IMR-90 (cell line): ENCODE measurements around the gene PROX2. TPM values are rescaled to one million over a fixed set of nuclear protein-coding genes. Genes with fewer than 3 reads are reported as not detected.

ENCODE experiments used
- ATAC-seq: fragments of 200-7000 bp; cut with Tn5 transposase; 2 replicates; pipeline ENCODE4 v1.9.1; 2020; ENCODE audit warnings: low read depth, mild to moderate bottlenecking, moderate library complexity
- BruUV-seq: library from RNA; stranded (reverse); fragments of 400-500 nt; replicated peaks from 2 replicates; lab custom pipeline; 2021; lab: Mats Ljungman, UMichigan
- CTCF ChIA-PET: fragments of 300-600 bp; formaldehyde crosslinking; extraction: SDS; loops from one replicate; lab custom pipeline; 2021; ENCODE audit warnings: antibody characterized with exemption; lab: Yijun Ruan, JAX
- POLR2A ChIA-PET: fragments of 300-600 bp; sonication (Branson Sonifier 250); formaldehyde crosslinking; loops from one replicate; lab custom pipeline; 2022; ENCODE audit warnings: antibody characterized with exemption; ENCODE audit not compliant: unreplicated experiment; lab: Charles Lee
- DNase-seq: peaks from one replicate; pipeline ENCODE4 v3.0.0; 2013
- H2AFZ ChIP-seq: replicated peaks from 2 replicates; pipeline ENCODE3; 2013; ENCODE audit warnings: low read length, mild to moderate bottlenecking; ENCODE audit not compliant: poor library complexity
- H2AK5ac ChIP-seq: 2 replicates; pipeline ENCODE4 v1.6.1; 2013; ENCODE audit warnings: low read depth, low read length, inconsistent platforms
- H2AK9ac ChIP-seq: replicated peaks from 2 replicates; pipeline ENCODE3; 2013; ENCODE audit warnings: mild to moderate bottlenecking, low read depth, low read length, moderate library complexity; ENCODE audit not compliant: poor library complexity
- H2BK120ac ChIP-seq: 2 replicates; pipeline ENCODE4 v1.6.1; 2013; ENCODE audit warnings: low read depth, low read length, inconsistent platforms
- H2BK15ac ChIP-seq: 3 replicates; pipeline ENCODE4 v1.6.1; 2013; ENCODE audit warnings: low read depth, low read length, inconsistent platforms
- H2BK20ac ChIP-seq: 2 replicates; pipeline ENCODE4 v1.6.1; 2013; ENCODE audit warnings: low read depth, mild to moderate bottlenecking, inconsistent platforms, low read length, moderate library complexity
- H2BK5ac ChIP-seq: 2 replicates; pipeline ENCODE4 v1.6.1; 2013; ENCODE audit warnings: mild to moderate bottlenecking, low read depth, low read length, inconsistent platforms; ENCODE audit not compliant: poor library complexity, severe bottlenecking
- H3K14ac ChIP-seq: replicated peaks from 2 replicates; pipeline ENCODE4 v1.6.1; 2013; ENCODE audit warnings: low read depth, low read length, inconsistent platforms
- H3K18ac ChIP-seq: 2 replicates; pipeline ENCODE4 v1.6.1; 2013; ENCODE audit warnings: low read depth, low read length, control low read depth
- H3K23ac ChIP-seq: 2 replicates; pipeline ENCODE4 v1.6.1; 2013; ENCODE audit warnings: low read depth, low read length, inconsistent platforms
- H3K27ac ChIP-seq: 2 replicates; pipeline ENCODE4 v1.5.1; 2013; ENCODE audit warnings: mild to moderate bottlenecking, control low read depth, low read length; ENCODE audit not compliant: insufficient read depth
- H3K27me3 ChIP-seq: 2 replicates; pipeline ENCODE4 v1.6.1; 2013; ENCODE audit warnings: low read length; ENCODE audit not compliant: control insufficient read depth, insufficient read depth
- H3K36me3 ChIP-seq: 2 replicates; pipeline ENCODE4 v1.6.1; 2013; ENCODE audit warnings: low read length, mixed read lengths; ENCODE audit not compliant: control insufficient read depth, insufficient read depth
- H3K4ac ChIP-seq: 2 replicates; pipeline ENCODE4 v1.6.1; 2013; ENCODE audit warnings: low read depth, low read length, inconsistent platforms
- H3K4me1 ChIP-seq: 2 replicates; pipeline ENCODE4 v1.6.1; 2013; ENCODE audit warnings: low read length, mixed read lengths; ENCODE audit not compliant: control insufficient read depth, insufficient read depth
- H3K4me2 ChIP-seq: 2 replicates; pipeline ENCODE4 v1.6.1; 2013; ENCODE audit warnings: low read depth, mild to moderate bottlenecking, control low read depth, low read length, moderate library complexity
- H3K4me3 ChIP-seq: 2 replicates; pipeline ENCODE4 v1.5.1; 2013; ENCODE audit warnings: low read depth, mild to moderate bottlenecking, control low read depth, low read length, moderate library complexity; ENCODE audit not compliant: insufficient read depth
- H3K56ac ChIP-seq: 2 replicates; pipeline ENCODE4 v1.6.1; 2013; ENCODE audit warnings: low read length, inconsistent platforms; ENCODE audit not compliant: insufficient read depth; ENCODE audit errors: extremely low read depth
- H3K79me1 ChIP-seq, 2 experiments: 2 replicates each; pipeline ENCODE4 v1.6.1; 2013; ENCODE audit warnings: low read length in 2 of 2, inconsistent platforms in 1 of 2, low read depth in 1 of 2
- H3K9ac ChIP-seq: 2 replicates; pipeline ENCODE4 v1.6.1; 2013; ENCODE audit warnings: low read depth, low read length, control low read depth
- H3K9me1 ChIP-seq: 2 replicates; pipeline ENCODE4 v1.6.1; 2013; ENCODE audit warnings: low read length, inconsistent platforms; ENCODE audit not compliant: insufficient read depth
- H3K9me3 ChIP-seq: 2 replicates; pipeline ENCODE4 v1.6.1; 2013; ENCODE audit warnings: low read length; ENCODE audit not compliant: control insufficient read depth, insufficient read depth
- H4K20me1 ChIP-seq: 2 replicates; pipeline ENCODE4 v1.6.1; 2013; ENCODE audit warnings: low read length, inconsistent platforms; ENCODE audit not compliant: insufficient read depth
- H4K5ac ChIP-seq: 2 replicates; pipeline ENCODE4 v1.6.1; 2013; ENCODE audit warnings: mild to moderate bottlenecking, low read depth, low read length, control low read depth
- H4K8ac ChIP-seq, 2 experiments: 2 replicates each; pipeline ENCODE4 v1.6.1; 2013; ENCODE audit warnings: low read depth in 2 of 2, low read length in 2 of 2, control low read depth in 1 of 2, inconsistent platforms in 1 of 2
- H4K91ac ChIP-seq: 2 replicates; pipeline ENCODE4 v1.6.1; 2013; ENCODE audit warnings: low read depth, low read length, inconsistent platforms; ENCODE audit not compliant: insufficient read depth
- CEBPB ChIP-seq: IDR thresholded peaks from 2 replicates; pipeline ENCODE4 v1.6.1; 2012; ENCODE audit warnings: low read depth, low read length, improper control_type of control experiment
- SMC3 ChIP-seq: fragments of 150-350 bp; IDR thresholded peaks from 2 replicates; pipeline ENCODE4 v1.6.1; 2016; ENCODE audit warnings: low read depth, mild to moderate bottlenecking, antibody characterized with exemption, low read length, moderate library complexity
- WGBS, 2 experiments: methylation state at CpG; one replicate each; pipeline versions ENCODE4 v1.1.5 to v1.1.7; 2013; ENCODE audit warnings: missing lambda C conversion rate in 2 of 2; ENCODE audit not compliant: insufficient read length in 1 of 2; ENCODE audit errors: extremely low coverage in 2 of 2; 5-methylcytosine and 5-hydroxymethylcytosine counted together
- dilution Hi-C: fragments of 300-500 bp; cut with HindIII; formaldehyde crosslinking; loops from one replicate; pipeline ENCODE4 v1.14.3; 2018; ENCODE audit warnings: low sequenced_read_pairs; ENCODE audit not compliant: unreplicated experiment
- in situ Hi-C: fragments of 300-500 bp; cut with MboI; formaldehyde crosslinking; loops from 3 replicates; pipeline ENCODE4 v1.14.3; 2019; ENCODE audit warnings: low sequenced_read_pairs, inconsistent platforms, mixed read lengths
- intact Hi-C: fragments of 100-400 bp; cut with micrococcal nuclease; formaldehyde crosslinking; loops from 2 replicates; pipeline ENCODE4 v1.10.0; 2022
- polyA plus RNA-seq, 3 experiments: library from polyadenylated mRNA; depleted of rRNA; stranded (reverse); fragments of >200 nt; gene quantifications; 2 replicates each; pipeline ENCODE4 v1.2.3, GENCODE V29; 2012; ENCODE audit warnings: low replicate concordance in 1 of 3
- total RNA-seq: library from RNA; depleted of rRNA; stranded (reverse); fragments of >200 nt; gene quantifications from 2 replicates; pipeline ENCODE4 v1.2.3, GENCODE V29; 2012

Gene PROX2
- total and polyA plus RNA-seq, 2 of the 4 experiments (the other 2 are of a cell fraction): not detected

GRCh38 chr14:74859757-74860552 is 16.0 kb downstream of the PROX2 start:
- H3K79me1 ChIP-seq: no peaks in the 10 kb centered on the region
- H2BK5ac ChIP-seq: no peak overlapping the region
- CTCF ChIA-PET: interaction anchor here (0.5 to 3.9 kb wide), 8 partner anchors 8 to 229 kb away, joined by 3 to 46 read pairs (median 4); partner anchors contain the start of gene DLST
- H2BK120ac ChIP-seq: 0 out of 2 replicates have a peak overlapping the region, but pooled peaks have one; percentile 52
- H2BK20ac ChIP-seq: no peak overlapping the region
- H3K4me3 ChIP-seq: no peak overlapping the region
- POLR2A ChIA-PET: interaction anchor here (1.3 kb wide), 1 partner anchor 45 kb away, joined by 3 read pairs; no protein-coding TSS in a partner anchor
- 0 out of 2 replicates have a peak overlapping the region, but pooled peaks have one; percentile 37 for H3K18ac ChIP-seq
- H2AK9ac ChIP-seq: no peak overlapping the region
- H3K4me2 ChIP-seq: no peak overlapping the region
- H4K5ac ChIP-seq: peak overlapping the region; percentile 50; the same call in 1 of the 2 replicates
- H3K36me3 ChIP-seq: no peaks in the 10 kb centered on the region
- no TSS peak for BruUV-seq
- H3K14ac ChIP-seq: no peak overlapping the region
- dilution Hi-C loops (no loop called here), intact Hi-C loops (loop anchor here (2.0 kb wide), 1 partner anchor 229 kb away; no protein-coding TSS in a partner anchor), in situ Hi-C loops (loop anchor here (5.0 kb wide), 1 partner anchor 42 kb away; no protein-coding TSS in a partner anchor)
- no peaks in the 10 kb centered on the region for H3K9me1 ChIP-seq
- WGBS, 2 experiments: 40% methylated on average over 1 of the region's 10 CpGs; no CpG with 5 or more reads in 1 of the 2 experiments
- no peaks in the 10 kb centered on the region for H3K9me3 ChIP-seq
- no peak for ATAC-seq
- H3K4me1 ChIP-seq: peaks cover 5% of the 10 kb centered on the region; the same call in 1 of the 2 replicates
- no peak overlapping the region for H3K23ac ChIP-seq
- H4K8ac ChIP-seq: peak overlapping the region in 1 of 2 experiments; percentile 14; a peak in 1 of 4 replicates
- no peak overlapping the region for H3K27ac ChIP-seq
- H4K91ac ChIP-seq: no peak overlapping the region
- H3K4ac ChIP-seq: peak overlapping the region; percentile 26; the same call in 1 of the 2 replicates
- peak overlapping the region; percentile 40; the same call in 1 of the 2 replicates for H3K9ac ChIP-seq
- no peaks in the 10 kb centered on the region for H3K27me3 ChIP-seq
- no peak for DNase-seq
- H2AFZ ChIP-seq: no peak overlapping the region
- H3K56ac ChIP-seq: no peak overlapping the region
- peak; percentile 83 for TF ChIP-seq CEBPB
- TF ChIP-seq SMC3: no peak
- H2BK15ac ChIP-seq: no peak overlapping the region
- H2AK5ac ChIP-seq: no peak overlapping the region
- H4K20me1 ChIP-seq: no peaks in the 10 kb centered on the region
